GM23248 (cell line): Measurements from ENCODE around the gene TENT5C. TPM values are rescaled to one million over a fixed set of nuclear protein-coding genes. Genes with fewer than 3 reads are reported as not detected.

ENCODE experiments used
- DNase-seq: peaks from one replicate; pipeline ENCODE4 v3.0.0-alpha.2; 2015
- H2AFZ ChIP-seq: fragments of 200-600 bp; sonication (generic); 2 replicates; pipeline ENCODE4 v1.6.1; 2016; ENCODE audit warnings: antibody characterized with exemption
- H3F3A ChIP-seq: fragments of 200-600 bp; sonication (generic); 2 replicates; pipeline ENCODE4 v1.6.1; 2016; ENCODE audit warnings: mild to moderate bottlenecking, antibody characterized with exemption, mixed run types; ENCODE audit not compliant: insufficient read depth
- H3K27ac ChIP-seq: fragments of 200-600 bp; sonication (generic); 2 replicates; pipeline ENCODE4 v1.5.1; 2016; ENCODE audit warnings: mild to moderate bottlenecking
- H3K27me3 ChIP-seq: fragments of 200-600 bp; sonication (generic); replicated peaks from 2 replicates; pipeline ENCODE4 v1.6.1; 2016; ENCODE audit warnings: mild to moderate bottlenecking; ENCODE audit not compliant: insufficient read depth
- H3K36me3 ChIP-seq: fragments of 200-600 bp; sonication (generic); 2 replicates; pipeline ENCODE4 v1.6.1; 2016; ENCODE audit warnings: low read depth, mild to moderate bottlenecking
- H3K4me1 ChIP-seq: fragments of 200-600 bp; sonication (generic); 2 replicates; pipeline ENCODE4 v1.6.1; 2016; ENCODE audit warnings: mild to moderate bottlenecking; ENCODE audit not compliant: insufficient read depth
- H3K4me2 ChIP-seq: fragments of 200-600 bp; sonication (generic); one replicate; pipeline ENCODE4 v1.6.1; 2016; ENCODE audit warnings: mild to moderate bottlenecking; ENCODE audit not compliant: unreplicated experiment
- H3K4me3 ChIP-seq: fragments of 200-600 bp; sonication (generic); 2 replicates; pipeline ENCODE4 v1.5.1; 2016; ENCODE audit warnings: mild to moderate bottlenecking
- H3K79me2 ChIP-seq: fragments of 200-600 bp; sonication (generic); 2 replicates; pipeline ENCODE4 v1.6.1; 2016; ENCODE audit warnings: mild to moderate bottlenecking; ENCODE audit not compliant: insufficient read depth
- H3K9ac ChIP-seq: fragments of 200-600 bp; sonication (generic); 2 replicates; pipeline ENCODE4 v1.6.1; 2016; ENCODE audit warnings: mild to moderate bottlenecking
- H3K9me2 ChIP-seq: fragments of 200-600 bp; sonication (generic); 2 replicates; pipeline ENCODE4 v1.6.1; 2016; ENCODE audit warnings: mixed run types, mild to moderate bottlenecking, moderate library complexity; ENCODE audit not compliant: insufficient read depth
- H3K9me3 ChIP-seq: fragments of 200-600 bp; sonication (generic); one replicate; pipeline ENCODE4 v1.6.1; 2017; ENCODE audit warnings: low read depth
- H4K20me1 ChIP-seq: fragments of 200-600 bp; sonication (generic); 2 replicates; pipeline ENCODE4 v1.6.0; 2016; ENCODE audit not compliant: insufficient read depth
- EZH2 ChIP-seq: fragments of 200-600 bp; sonication (generic); IDR thresholded peaks from 2 replicates; pipeline ENCODE4 v1.6.1; 2018; ENCODE audit warnings: antibody characterized with exemption, mild to moderate bottlenecking; ENCODE audit not compliant: insufficient read depth, poor library complexity, severe bottlenecking
- EZH2phosphoT487 ChIP-seq: fragments of 200-600 bp; sonication (generic); IDR thresholded peaks from 2 replicates; pipeline ENCODE4 v1.6.1; 2018; ENCODE audit warnings: antibody characterized with exemption, moderate library complexity, mild to moderate bottlenecking, low read depth; ENCODE audit not compliant: insufficient read depth
- WGBS, 2 experiments: methylation state at CpG; one replicate each; pipeline ENCODE4 v1.1.6; 2015 to 2017; ENCODE audit warnings: low lambda C conversion rate in 2 of 2, low coverage in 1 of 2; ENCODE audit errors: missing lambda C conversion rate in 2 of 2; 5-methylcytosine and 5-hydroxymethylcytosine counted together
- in situ Hi-C: fragments of 300-500 bp; cut with MboI; formaldehyde crosslinking; loops from 2 replicates; pipeline ENCODE4 v1.15.0; 2020
- polyA plus RNA-seq: library from polyadenylated mRNA; unstranded; fragments of >200 nt; fragmentation: Nextera tagmentation; extraction: Ambion mirVana; gene quantifications from 2 replicates; pipeline ENCODE4 v1.2.1, GENCODE V29; 2016
- total RNA-seq: library from RNA; depleted of rRNA; stranded (reverse); fragments of >200 nt; shearing (Covaris generic); gene quantifications from 2 replicates; pipeline ENCODE4 v1.2.3, GENCODE V29; 2014

The TENT5C gene
- total and polyA plus RNA-seq, 2 experiments from 2014 or later: 0.20 TPM; not detected in 1

GRCh38 chr1:117610036-117610435 lies 4.2 kb downstream of the TENT5C start:
- in situ Hi-C loops: no loop called here
- 0 out of 2 replicates have a peak, but pooled peaks cover 6% of the 10 kb centered on the region for H3K27me3 ChIP-seq

GRCh38 chr1:117611121-117611601 lies 5.3 kb downstream of the TENT5C start:
- H3K4me1 ChIP-seq: peaks cover 19% of the 10 kb centered on the region
- H3K9me3 ChIP-seq: no peaks in the 10 kb centered on the region
- 92 to 95% methylated on average over 5 of the region's 5 CpGs for WGBS, 2 experiments

More at GRCh38 chr1:117610036-117610435, 4.2 kb downstream of the TENT5C start:
- H3K4me1 ChIP-seq: peaks cover 13% of the 10 kb centered on the region
- TF ChIP-seq EZH2phosphoT487 (no peak), EZH2 (no peak)
- no peaks in the 10 kb centered on the region for H3K9me3 ChIP-seq
- H4K20me1 ChIP-seq: no peaks in the 10 kb centered on the region
- no peaks in the 10 kb centered on the region for H3K9me2 ChIP-seq
- no peak overlapping the region for H3K9ac ChIP-seq
- no peak overlapping the region for H3K4me3 ChIP-seq
- H3K27ac ChIP-seq: no peak overlapping the region
- peaks cover 17% of the 10 kb centered on the region for H3F3A ChIP-seq
- no peak for DNase-seq
- no peaks in the 10 kb centered on the region for H3K79me2 ChIP-seq
- 54 to 56% methylated on average over 4 of the region's 4 CpGs for WGBS, 2 experiments
- H3K36me3 ChIP-seq: no peaks in the 10 kb centered on the region
- no peak overlapping the region for H3K4me2 ChIP-seq
- H2AFZ ChIP-seq: no peak overlapping the region

DNA sequence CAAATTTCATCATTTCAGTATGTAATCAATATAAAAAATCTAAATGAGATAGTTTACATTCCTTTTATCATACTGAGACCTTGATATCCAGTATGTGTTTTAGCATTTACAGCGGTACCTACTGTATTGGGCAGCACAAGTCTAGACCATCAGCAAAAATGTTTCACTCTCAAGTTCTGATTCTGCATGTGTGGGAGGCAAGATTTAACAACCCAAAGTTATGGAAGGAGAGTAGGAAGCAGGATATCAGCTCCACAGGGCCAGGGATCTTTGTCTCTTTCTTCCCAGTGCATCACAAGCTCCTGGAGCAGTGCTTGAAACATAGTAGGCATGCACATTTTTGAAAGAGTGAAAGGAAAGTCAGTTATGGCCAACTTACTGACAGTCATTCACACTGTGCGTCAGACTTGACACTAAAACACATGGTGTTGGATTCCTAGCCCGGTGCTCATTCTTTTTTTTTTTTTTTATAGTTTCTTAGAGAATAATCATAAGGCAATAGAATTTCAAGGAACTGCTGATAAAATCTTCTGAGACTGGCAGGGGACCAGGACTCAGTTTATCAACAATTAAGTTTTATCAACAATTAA lies 6.1 kb downstream of the TENT5C start:
- H3K4me2 ChIP-seq: no peak overlapping the region
- no peak overlapping the region for H3K27ac ChIP-seq
- no peaks in the 10 kb centered on the region for H3K9me2 ChIP-seq
- peaks cover 17% of the 10 kb centered on the region for H3F3A ChIP-seq
- H3K4me3 ChIP-seq: no peak overlapping the region
- in situ Hi-C loops: no loop called here
- 67 to 70% methylated on average over 3 of the region's 3 CpGs for WGBS, 2 experiments
- H2AFZ ChIP-seq: no peak overlapping the region
- no peaks in the 10 kb centered on the region for H3K36me3 ChIP-seq
- H3K27me3 ChIP-seq: 0 out of 2 replicates have a peak, but pooled peaks cover 6% of the 10 kb centered on the region
- TF ChIP-seq EZH2phosphoT487 (no peak), EZH2 (no peak)
- no peaks in the 10 kb centered on the region for H4K20me1 ChIP-seq
- H3K79me2 ChIP-seq: no peaks in the 10 kb centered on the region
- peaks cover 19% of the 10 kb centered on the region for H3K4me1 ChIP-seq
- H3K9ac ChIP-seq: no peak overlapping the region
- H3K9me3 ChIP-seq: no peaks in the 10 kb centered on the region
- DNase-seq: no peak

More at GRCh38 chr1:117611121-117611601, 5.3 kb downstream of the TENT5C start:
- no peak overlapping the region for H3K4me2 ChIP-seq
- 0 out of 2 replicates have a peak, but pooled peaks cover 6% of the 10 kb centered on the region for H3K27me3 ChIP-seq
- H3K27ac ChIP-seq: no peak overlapping the region
- no peak overlapping the region for H2AFZ ChIP-seq
- H3K36me3 ChIP-seq: no peaks in the 10 kb centered on the region
- TF ChIP-seq EZH2 (no peak), EZH2phosphoT487 (no peak)
- H3K9ac ChIP-seq: no peak overlapping the region
- no peaks in the 10 kb centered on the region for H3K79me2 ChIP-seq
- no peak overlapping the region for H3K4me3 ChIP-seq
- in situ Hi-C loops: no loop called here
- no peak for DNase-seq
- peaks cover 17% of the 10 kb centered on the region for H3F3A ChIP-seq
- H3K9me2 ChIP-seq: no peaks in the 10 kb centered on the region
- no peaks in the 10 kb centered on the region for H4K20me1 ChIP-seq

DNA sequence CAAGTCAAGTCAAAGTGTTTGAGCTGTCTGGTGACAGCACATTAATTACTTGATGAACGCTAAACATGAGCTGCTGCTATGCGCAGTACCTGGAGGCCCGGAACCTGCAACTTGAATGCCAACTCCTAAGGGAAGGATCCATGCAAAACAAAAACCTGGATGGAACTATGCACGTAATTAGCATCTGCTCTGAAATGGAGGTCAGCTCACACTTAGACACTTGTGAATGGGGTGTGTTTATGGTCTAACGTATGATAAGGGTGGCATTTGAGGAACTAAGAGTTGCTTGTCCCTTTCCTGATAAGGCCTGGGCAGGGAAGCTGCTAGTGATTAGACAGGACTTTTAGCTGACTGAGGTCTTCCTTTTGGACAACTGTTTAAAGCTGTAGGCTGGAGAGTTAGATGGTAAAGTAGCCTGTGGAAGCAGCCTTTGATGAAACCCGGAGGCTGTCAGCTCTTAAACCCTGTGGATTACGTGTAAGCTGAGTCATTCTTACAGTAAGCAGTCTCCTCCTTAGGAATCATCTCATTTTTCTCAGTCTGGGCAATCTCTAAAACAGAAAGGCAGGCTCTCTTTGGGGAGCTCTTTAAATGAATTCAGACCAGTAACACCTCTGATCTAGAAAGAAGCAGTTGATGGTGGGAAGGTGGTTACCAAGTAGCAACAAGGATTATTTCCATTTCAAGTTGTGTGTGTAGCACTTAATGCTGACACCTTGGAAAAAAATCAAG lies 6.8 kb downstream of the TENT5C start:
- WGBS, 2 experiments: 50 to 55% methylated on average over 7 of the region's 7 CpGs
- H3K4me2 ChIP-seq: peak overlapping the region; percentile 60

More for the DNA sequence above, 6.8 kb downstream of the TENT5C start:
- peak; percentile 93 for DNase-seq
- Histone ChIP-seq H3K4me3 (no peak overlapping the region), H3K27me3 (0 out of 2 replicates have a peak, but pooled peaks cover 6% of the 10 kb centered on the region), H3K9me3 (no peaks in the 10 kb centered on the region), H3K4me1 (peaks cover 19% of the 10 kb centered on the region), H3K36me3 (no peaks in the 10 kb centered on the region), H3K9me2 (no peaks in the 10 kb centered on the region), H3F3A (peaks cover 17% of the 10 kb centered on the region), H2AFZ (peak overlapping the region; percentile 68), H3K9ac (peak overlapping the region; percentile 20), H4K20me1 (no peaks in the 10 kb centered on the region), H3K79me2 (no peaks in the 10 kb centered on the region), H3K27ac (peak overlapping the region; percentile 64)
- in situ Hi-C loops: no loop called here
- TF ChIP-seq EZH2phosphoT487: no peak
- no peak for TF ChIP-seq EZH2
